Measurements from ENCODE around the gene PLEKHD1. TPM values are rescaled to one million over a fixed set of nuclear protein-coding genes. Genes with fewer than 3 reads are reported as not detected.

Gene PLEKHD1
- polyA plus RNA-seq (2013), result 0.01 TPM

DNA sequence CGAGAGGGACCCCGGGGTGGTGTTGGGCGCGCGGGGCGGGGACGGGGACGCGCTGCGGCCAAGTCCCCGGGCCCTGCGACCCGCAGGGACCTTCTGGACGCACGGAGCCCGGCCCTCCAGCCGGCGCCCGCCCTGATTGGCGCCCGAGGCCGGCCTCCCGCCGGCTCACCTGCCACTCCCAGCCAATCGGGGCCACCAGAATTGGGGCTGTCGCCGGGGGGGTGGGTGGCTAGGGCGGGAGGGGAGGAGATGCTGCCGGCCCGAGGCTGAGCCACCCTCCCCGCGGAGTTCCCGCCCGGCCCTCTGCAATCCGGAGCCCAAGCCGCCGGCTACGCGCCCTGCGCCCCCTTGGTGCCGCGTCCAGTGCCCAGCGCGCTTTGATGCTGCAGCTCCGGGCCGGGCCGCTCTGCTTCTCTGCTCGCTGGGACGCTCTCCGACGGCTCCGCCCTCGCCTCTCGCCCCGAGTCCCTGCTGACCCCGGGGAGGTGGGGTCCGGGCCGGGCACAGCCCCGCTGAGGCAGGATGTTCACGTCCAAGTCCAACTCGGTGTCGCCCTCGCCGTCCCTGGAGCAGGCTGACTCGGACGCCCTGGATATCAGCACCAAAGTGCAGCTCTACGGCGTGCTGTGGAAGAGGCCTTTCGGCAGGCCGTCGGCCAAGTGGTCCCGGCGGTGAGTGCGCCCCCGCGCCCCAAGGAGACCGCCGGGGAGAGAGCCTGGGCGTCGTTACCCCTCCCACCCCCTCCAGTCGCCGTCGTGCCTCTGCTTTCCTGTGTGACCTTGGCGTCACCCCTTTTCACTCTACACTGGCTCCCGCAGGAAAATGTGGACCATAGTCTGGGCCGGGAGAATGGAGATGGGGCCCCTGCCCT, at the start of gene PLEKHD1:
Gene PLEKHD1, plus strand, starts transcription at position 285 of the 871 bp plus-strand sequence. Its CDS starts 238 bp downstream, at position 523.
- peaks cover 0 to 18% (median 10%) of the 10 kb centered on the region in 4 experiments for H3K4me1 ChIP-seq (ENCODE audit: control extremely low read depth in 1 of 4, control insufficient read depth in 4 of 4, insufficient read depth in 4 of 4, low read length in 3 of 4)
- 2% methylated on average over 66 of the region's 86 CpGs for WGBS (ENCODE audit: insufficient coverage)
- DNase-seq, result peak in 1 of 3 donors; percentile 23
- ChIA-PET CTCF (interaction anchor here (0.6 to 3.5 kb wide), 2 partner anchors 9 to 10 kb away, joined by 4 to 17 read pairs; no protein-coding TSS in a partner anchor), POLR2A (no interaction called here)
- peak within 1 kb of the TSS in 6 of 7 experiments; percentile 22 to 67 (median 44) for H3K4me3 ChIP-seq (ENCODE audit: control insufficient read depth in 1 of 7, extremely low read depth in 1 of 7, insufficient read depth in 4 of 7, low read depth in 2 of 7, low read length in 6 of 7)
- H3K9me3 ChIP-seq (ENCODE audit: control extremely low read depth in 1 of 5, control insufficient read depth in 4 of 5, insufficient read depth in 2 of 5, low read depth in 1 of 5, low read length in 4 of 5), result no peaks in the 10 kb centered on the region
- H3K36me3 ChIP-seq (ENCODE audit: control insufficient read depth in 4 of 4, insufficient read depth in 4 of 4, low read length in 3 of 4), result no peaks in the 10 kb centered on the region
- H3K27me3 ChIP-seq (replicated peaks in 2 of 5; ENCODE audit: control insufficient read depth in 4 of 5, insufficient read depth in 5 of 5, low read length in 4 of 5), result peaks cover 4 to 81% (median 32%) of the 10 kb centered on the region in 5 experiments
- no peak within 1 kb of the TSS for H3K27ac ChIP-seq (ENCODE audit: insufficient read depth in 1 of 2, low read depth in 1 of 2, low read length in 2 of 2, poor library complexity in 1 of 2, severe bottlenecking in 2 of 2)

DNA sequence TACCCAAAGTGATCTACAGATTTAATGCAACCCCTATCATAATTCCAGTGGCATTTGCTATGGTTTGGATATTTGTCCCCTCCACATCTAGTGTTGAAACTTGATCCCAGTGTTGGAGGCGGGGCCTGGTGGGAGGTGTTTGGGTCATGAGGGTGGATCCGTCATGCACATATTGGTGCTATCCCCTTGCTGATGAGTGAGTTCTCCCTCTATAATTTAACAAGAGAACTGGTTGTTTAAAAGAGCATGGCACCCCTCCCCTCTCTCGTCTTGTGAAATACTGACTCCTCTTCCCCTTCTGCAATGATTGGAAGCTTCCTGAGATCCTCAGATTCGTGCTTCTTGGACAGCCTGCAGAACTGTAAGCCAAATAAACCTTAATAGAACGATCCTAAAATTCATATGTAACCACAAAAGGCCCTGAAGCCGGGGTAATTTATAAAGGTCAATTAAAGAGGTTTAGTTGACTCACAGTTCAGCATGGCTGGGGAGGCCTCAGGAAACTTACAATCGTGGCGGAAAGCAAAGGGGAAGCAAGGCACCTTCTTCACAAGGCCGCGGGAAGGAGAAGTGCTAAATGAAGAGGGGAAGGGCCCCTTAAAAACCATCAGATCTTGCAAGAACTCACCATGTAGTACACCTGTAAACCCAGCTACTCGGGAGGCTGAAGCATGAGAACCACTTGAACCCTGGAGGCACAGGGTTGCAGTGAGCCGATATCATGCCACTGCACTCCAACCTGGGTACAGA, 44.8 kb upstream of the PLEKHD1 start:
- CTCF ChIA-PET, result no interaction called here
- H3K4me1 ChIP-seq (ENCODE audit: control extremely low read depth in 1 of 4, control insufficient read depth in 4 of 4, insufficient read depth in 4 of 4, low read length in 3 of 4), result no peaks in the 10 kb centered on the region
- 99% methylated on average over 9 of the region's 12 CpGs for WGBS (ENCODE audit: insufficient coverage)
- no peaks in the 10 kb centered on the region for H3K27me3 ChIP-seq (replicated peaks in 2 of 5; ENCODE audit: control insufficient read depth in 4 of 5, insufficient read depth in 5 of 5, low read length in 4 of 5)
- no peak for DNase-seq
- no peak overlapping the region for H3K4me3 ChIP-seq (ENCODE audit: control insufficient read depth in 1 of 7, extremely low read depth in 1 of 7, insufficient read depth in 4 of 7, low read depth in 2 of 7, low read length in 6 of 7)
- peaks cover 0 to 2% (median 0%) of the 10 kb centered on the region in 5 experiments for H3K9me3 ChIP-seq (ENCODE audit: control extremely low read depth in 1 of 5, control insufficient read depth in 4 of 5, insufficient read depth in 2 of 5, low read depth in 1 of 5, low read length in 4 of 5)
- no peak overlapping the region for H3K27ac ChIP-seq (ENCODE audit: insufficient read depth in 1 of 2, low read depth in 1 of 2, low read length in 2 of 2, poor library complexity in 1 of 2, severe bottlenecking in 2 of 2)
- POLR2A ChIA-PET, result no interaction called here
- H3K36me3 ChIP-seq (ENCODE audit: control insufficient read depth in 4 of 4, insufficient read depth in 4 of 4, low read length in 3 of 4), result peaks cover 3 to 20% (median 14%) of the 10 kb centered on the region in 4 experiments

DNA sequence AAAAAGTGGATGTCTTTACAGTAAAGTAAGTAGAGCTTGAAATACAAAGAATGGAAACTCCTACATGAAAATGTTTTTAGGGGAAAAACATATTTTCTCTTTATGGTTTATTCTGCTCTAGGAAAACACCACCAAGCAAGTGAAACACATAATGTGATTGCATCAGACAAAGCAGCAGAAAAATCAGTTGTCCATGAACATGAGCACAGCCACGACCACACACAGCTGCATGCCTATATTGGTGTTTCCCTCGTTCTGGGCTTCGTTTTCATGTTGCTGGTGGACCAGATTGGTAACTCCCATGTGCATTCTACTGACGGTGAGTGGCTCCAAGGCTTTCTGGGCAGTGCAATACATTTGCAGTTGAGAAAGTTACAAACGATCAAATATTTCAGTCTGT, 42.6 kb upstream of the PLEKHD1 start:
- ChIA-PET CTCF (interaction anchor here (1.0 to 1.2 kb wide), 2 partner anchors 9 to 13 kb away, joined by 3 to 5 read pairs; no protein-coding TSS in a partner anchor), POLR2A (no interaction called here)
- H3K4me1 ChIP-seq (ENCODE audit: control extremely low read depth in 1 of 4, control insufficient read depth in 4 of 4, insufficient read depth in 4 of 4, low read length in 3 of 4), result no peaks in the 10 kb centered on the region
- no peak overlapping the region for H3K4me3 ChIP-seq (ENCODE audit: control insufficient read depth in 1 of 7, extremely low read depth in 1 of 7, insufficient read depth in 4 of 7, low read depth in 2 of 7, low read length in 6 of 7)
- no peaks in the 10 kb centered on the region for H3K27me3 ChIP-seq (replicated peaks in 2 of 5; ENCODE audit: control insufficient read depth in 4 of 5, insufficient read depth in 5 of 5, low read length in 4 of 5)
- no peak overlapping the region for H3K27ac ChIP-seq (ENCODE audit: insufficient read depth in 1 of 2, low read depth in 1 of 2, low read length in 2 of 2, poor library complexity in 1 of 2, severe bottlenecking in 2 of 2)
- peaks cover 3 to 23% (median 16%) of the 10 kb centered on the region in 4 experiments for H3K36me3 ChIP-seq (ENCODE audit: control insufficient read depth in 4 of 4, insufficient read depth in 4 of 4, low read length in 3 of 4)
- WGBS (ENCODE audit: insufficient coverage), result 99% methylated on average over 5 of the region's 5 CpGs
- H3K9me3 ChIP-seq (ENCODE audit: control extremely low read depth in 1 of 5, control insufficient read depth in 4 of 5, insufficient read depth in 2 of 5, low read depth in 1 of 5, low read length in 4 of 5), result peaks cover 0 to 2% (median 0%) of the 10 kb centered on the region in 5 experiments
- DNase-seq, result no peak

DNA sequence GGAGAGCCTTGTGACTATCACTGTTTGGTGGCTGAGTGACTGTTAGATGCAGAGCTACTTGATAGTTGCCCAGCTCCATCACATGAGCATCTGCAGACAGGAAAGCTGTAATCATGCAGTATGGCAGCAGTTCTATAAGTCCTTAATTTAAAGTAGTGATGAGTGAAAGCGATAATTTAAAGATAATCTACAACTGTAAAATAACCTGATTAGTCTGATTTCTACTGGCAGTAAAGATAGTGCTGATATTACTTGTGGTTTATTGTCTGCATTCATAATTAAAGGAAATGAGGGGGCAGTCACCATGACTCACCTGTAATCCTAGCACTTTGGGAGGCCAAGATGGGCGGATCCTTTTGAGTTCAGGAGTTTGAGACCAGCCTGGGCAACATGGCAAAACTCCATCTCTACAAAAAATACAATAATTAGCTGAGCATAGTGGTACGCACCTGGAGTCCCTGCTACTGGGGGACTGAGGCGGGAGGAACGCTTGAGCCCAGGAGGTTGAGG, 41.2 kb upstream of the PLEKHD1 start:
- ChIA-PET POLR2A (no interaction called here), CTCF (no interaction called here)
- 100% methylated on average over 1 of the region's 5 CpGs for WGBS (ENCODE audit: insufficient coverage)
- peaks cover 0 to 3% (median 2%) of the 10 kb centered on the region in 5 experiments for H3K9me3 ChIP-seq (ENCODE audit: control extremely low read depth in 1 of 5, control insufficient read depth in 4 of 5, insufficient read depth in 2 of 5, low read depth in 1 of 5, low read length in 4 of 5)
- no peaks in the 10 kb centered on the region for H3K4me1 ChIP-seq (ENCODE audit: control extremely low read depth in 1 of 4, control insufficient read depth in 4 of 4, insufficient read depth in 4 of 4, low read length in 3 of 4)
- DNase-seq, result no peak
- peaks cover 3 to 26% (median 19%) of the 10 kb centered on the region in 4 experiments for H3K36me3 ChIP-seq (ENCODE audit: control insufficient read depth in 4 of 4, insufficient read depth in 4 of 4, low read length in 3 of 4)
- H3K27ac ChIP-seq (ENCODE audit: insufficient read depth in 1 of 2, low read depth in 1 of 2, low read length in 2 of 2, poor library complexity in 1 of 2, severe bottlenecking in 2 of 2), result no peak overlapping the region
- H3K4me3 ChIP-seq (ENCODE audit: control insufficient read depth in 1 of 7, extremely low read depth in 1 of 7, insufficient read depth in 4 of 7, low read depth in 2 of 7, low read length in 6 of 7), result no peak overlapping the region
- H3K27me3 ChIP-seq (replicated peaks in 2 of 5; ENCODE audit: control insufficient read depth in 4 of 5, insufficient read depth in 5 of 5, low read length in 4 of 5), result no peaks in the 10 kb centered on the region

DNA sequence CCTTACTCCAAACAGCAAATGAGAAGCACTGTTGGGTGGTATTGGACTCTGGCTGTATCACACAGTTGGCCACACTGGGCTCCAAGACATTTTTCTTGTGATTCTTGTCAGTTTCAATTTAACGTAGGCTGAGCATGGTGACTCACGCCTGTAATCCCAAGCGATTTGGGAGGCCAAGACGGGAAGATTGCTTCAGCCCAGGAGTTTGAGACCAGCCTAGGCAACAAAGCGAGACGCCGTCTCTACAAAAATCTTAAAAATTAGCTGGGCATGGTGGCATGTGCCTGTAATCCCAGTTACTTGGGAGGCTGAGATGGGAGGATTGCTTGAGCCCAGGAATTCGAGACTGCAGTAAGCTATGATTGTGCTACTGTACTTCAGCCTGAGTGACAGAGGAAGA, 35.3 kb upstream of the PLEKHD1 start:
- no peak for DNase-seq
- H3K4me3 ChIP-seq (ENCODE audit: control insufficient read depth in 1 of 7, extremely low read depth in 1 of 7, insufficient read depth in 4 of 7, low read depth in 2 of 7, low read length in 6 of 7), result no peak overlapping the region
- 97% methylated on average over 8 of the region's 8 CpGs for WGBS (ENCODE audit: insufficient coverage)
- CTCF ChIA-PET, result no interaction called here
- H3K9me3 ChIP-seq (ENCODE audit: control extremely low read depth in 1 of 5, control insufficient read depth in 4 of 5, insufficient read depth in 2 of 5, low read depth in 1 of 5, low read length in 4 of 5), result peaks cover 0 to 3% (median 0%) of the 10 kb centered on the region in 5 experiments
- H3K27me3 ChIP-seq (replicated peaks in 2 of 5; ENCODE audit: control insufficient read depth in 4 of 5, insufficient read depth in 5 of 5, low read length in 4 of 5), result no peaks in the 10 kb centered on the region
- POLR2A ChIA-PET, result no interaction called here
- no peaks in the 10 kb centered on the region for H3K4me1 ChIP-seq (ENCODE audit: control extremely low read depth in 1 of 4, control insufficient read depth in 4 of 4, insufficient read depth in 4 of 4, low read length in 3 of 4)
- H3K36me3 ChIP-seq (ENCODE audit: control insufficient read depth in 4 of 4, insufficient read depth in 4 of 4, low read length in 3 of 4), result peaks cover 0 to 18% (median 14%) of the 10 kb centered on the region in 4 experiments
- H3K27ac ChIP-seq (ENCODE audit: insufficient read depth in 1 of 2, low read depth in 1 of 2, low read length in 2 of 2, poor library complexity in 1 of 2, severe bottlenecking in 2 of 2), result no peak overlapping the region

DNA sequence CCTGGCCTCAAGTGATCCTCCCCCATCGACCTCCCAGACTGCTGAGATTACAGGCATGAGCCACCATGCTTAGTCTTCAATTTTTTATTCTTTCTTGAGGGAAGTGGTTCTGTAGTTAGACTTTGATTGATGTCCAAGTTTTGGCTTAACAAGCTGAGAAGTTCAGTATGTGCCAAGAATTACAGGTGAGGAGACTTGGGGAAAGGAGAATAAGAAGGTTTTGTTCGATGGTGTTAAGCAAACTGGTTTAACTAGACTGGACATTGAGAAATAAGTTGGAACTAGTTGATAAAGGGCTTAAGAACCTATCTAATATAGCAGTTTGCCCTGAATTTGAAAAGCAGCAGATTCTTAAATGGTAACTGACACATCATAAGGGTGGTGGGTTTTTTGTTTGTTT, 32.6 kb upstream of the PLEKHD1 start:
- Histone ChIP-seq H3K27ac (ENCODE audit: insufficient read depth in 1 of 2, low read depth in 1 of 2, low read length in 2 of 2, poor library complexity in 1 of 2, severe bottlenecking in 2 of 2) (no peak overlapping the region), H3K4me1 (ENCODE audit: control extremely low read depth in 1 of 4, control insufficient read depth in 4 of 4, insufficient read depth in 4 of 4, low read length in 3 of 4) (no peaks in the 10 kb centered on the region), H3K9me3 (ENCODE audit: control extremely low read depth in 1 of 5, control insufficient read depth in 4 of 5, insufficient read depth in 2 of 5, low read depth in 1 of 5, low read length in 4 of 5) (peaks cover 0 to 3% (median 0%) of the 10 kb centered on the region in 5 experiments), H3K27me3 (replicated peaks in 2 of 5; ENCODE audit: control insufficient read depth in 4 of 5, insufficient read depth in 5 of 5, low read length in 4 of 5) (no peaks in the 10 kb centered on the region), H3K4me3 (ENCODE audit: control insufficient read depth in 1 of 7, extremely low read depth in 1 of 7, insufficient read depth in 4 of 7, low read depth in 2 of 7, low read length in 6 of 7) (no peak overlapping the region), H3K36me3 (ENCODE audit: control insufficient read depth in 4 of 4, insufficient read depth in 4 of 4, low read length in 3 of 4) (peaks cover 11 to 25% (median 21%) of the 10 kb centered on the region in 4 experiments)
- ChIA-PET CTCF (interaction anchor here (1.6 kb wide), 1 partner anchor 8 kb away, joined by 5 read pairs; no protein-coding TSS in a partner anchor), POLR2A (no interaction called here)
- no peak for DNase-seq
- WGBS (ENCODE audit: insufficient coverage), result 100% methylated on average over 1 of the region's 2 CpGs
